Upper lobe of left lung (tissue), 4 donors: ENCODE results near the gene ANO6.

Experiments
- CTCF ChIP-seq, 6 experiments: fragments of 450-650 bp in 4 of 6; fragments of 200-600 bp in 2 of 6; sonication (generic) in 2 of 6; IDR thresholded peaks; one replicate each; pipeline ENCODE4 v1.5.1; 2016 to 2019; ENCODE audit warnings: antibody characterized with exemption in 6 of 6
- POLR2A ChIP-seq, 4 donors: fragments of 450-650 bp; IDR thresholded peaks; one replicate each; pipeline ENCODE4 v1.5.1; 2016 to 2017; ENCODE audit warnings: antibody characterized with exemption in 4 of 4, mild to moderate bottlenecking in 2 of 4
- POLR2AphosphoS5 ChIP-seq, 2 donors: sonication (generic); formaldehyde crosslinking; IDR thresholded peaks; one replicate each; pipeline ENCODE4 v1.5.1; 2017; ENCODE audit warnings: antibody characterized with exemption in 2 of 2

GRCh38 chr12:45336331-45336730 lies 120.4 kb downstream of the ANO6 start:
- TF ChIP-seq CTCF (IDR thresholded peaks at IDR 0.05) (no peak), POLR2AphosphoS5 (IDR thresholded peaks at IDR 0.05) (no peak), POLR2A (IDR thresholded peaks at IDR 0.05) (no peak)
